ENCODE measurements around the gene CNOT9.
A peak's percentile ranks its signal among the peaks of the same experiment; 100 is the strongest.
"Not testable (repeated sequence)": the region's sequence is repeated elsewhere in the genome, so short reads cannot be mapped to it uniquely, and the experiment has no call there.

CNOT9 gene

GRCh38 chr2:218568190-218569037 is at the start of gene CNOT9, which contains the start of gene USP37:
Gene CNOT9 (plus strand): TSS chr2:218568839. CDS start chr2:218568955, 116 bp downstream.
Gene USP37 (minus strand): TSS chr2:218568351. CDS start chr2:218558653, 9,698 bp downstream.
- peaks cover 46% of the 10 kb centered on the region for H3K36me3 ChIP-seq (ENCODE audit: control insufficient read depth, insufficient read depth, low read length)
- peak within 1 kb of the TSS; percentile 98 for H3K27ac ChIP-seq (ENCODE audit: low read depth, low read length)

GRCh38 chr2:218518876-218519275 is 49.8 kb upstream of the CNOT9 start:
- Histone ChIP-seq H3K27ac (ENCODE audit: low read depth, low read length) (no peak overlapping the region), H3K4me1 (ENCODE audit: control insufficient read depth, insufficient read depth, low read length) (no peaks in the 10 kb centered on the region), H3K9ac (ENCODE audit: low read depth, low read length) (no peak overlapping the region), H3K36me3 (ENCODE audit: control insufficient read depth, insufficient read depth, low read length) (peaks cover 28% of the 10 kb centered on the region), H3K9me3 (ENCODE audit: control insufficient read depth, insufficient read depth, low read length) (no peaks in the 10 kb centered on the region), H3K4me3 (ENCODE audit: low read depth, low read length) (no peak overlapping the region), H3K27me3 (ENCODE audit: control insufficient read depth, insufficient read depth, low read length) (no peaks in the 10 kb centered on the region)

More at GRCh38 chr2:218568190-218569037, at the start of gene CNOT9, which contains the start of gene USP37:
- peaks cover 21% of the 10 kb centered on the region for H3K4me1 ChIP-seq (ENCODE audit: control insufficient read depth, insufficient read depth, low read length)
- peak within 1 kb of the TSS; percentile 98 for H3K9ac ChIP-seq (ENCODE audit: low read depth, low read length)
- peak within 1 kb of the TSS; percentile 90 for H3K4me3 ChIP-seq (ENCODE audit: low read depth, low read length)
- no peaks in the 10 kb centered on the region for H3K9me3 ChIP-seq (ENCODE audit: control insufficient read depth, insufficient read depth, low read length)
- H3K27me3 ChIP-seq (ENCODE audit: control insufficient read depth, insufficient read depth, low read length): no peaks in the 10 kb centered on the region

- Histone ChIP-seq H3K9ac (ENCODE audit: low read depth, low read length) (no peak overlapping the region), H3K9me3 (ENCODE audit: control insufficient read depth, insufficient read depth, low read length) (no peaks in the 10 kb centered on the region; the same call in 1 of the 2 replicates), H3K27ac (ENCODE audit: low read depth, low read length) (no peak overlapping the region), H3K36me3 (ENCODE audit: control insufficient read depth, insufficient read depth, low read length) (peaks cover 59% of the 10 kb centered on the region), H3K4me3 (ENCODE audit: low read depth, low read length) (no peak overlapping the region), H3K4me1 (ENCODE audit: control insufficient read depth, insufficient read depth, low read length) (no peaks in the 10 kb centered on the region), H3K27me3 (ENCODE audit: control insufficient read depth, insufficient read depth, low read length) (no peaks in the 10 kb centered on the region)
Measured at GRCh38 chr2:218523651-218524050, 45.0 kb upstream of the CNOT9 start.

- not testable (repeated sequence) for H3K27ac ChIP-seq (ENCODE audit: low read depth, low read length); H3K4me3 ChIP-seq (ENCODE audit: low read depth, low read length); H3K9ac ChIP-seq (ENCODE audit: low read depth, low read length); H3K4me1 ChIP-seq (ENCODE audit: control insufficient read depth, insufficient read depth, low read length); H3K9me3 ChIP-seq (ENCODE audit: control insufficient read depth, insufficient read depth, low read length); H3K27me3 ChIP-seq (ENCODE audit: control insufficient read depth, insufficient read depth, low read length)
- H3K36me3 ChIP-seq (ENCODE audit: control insufficient read depth, insufficient read depth, low read length): peaks cover 82% of the 10 kb centered on the region
Measured at GRCh38 chr2:218528409-218528808, 40.2 kb upstream of the CNOT9 start.

GRCh38 chr2:218529990-218530389 is 38.6 kb upstream of the CNOT9 start:
- Histone ChIP-seq H3K9me3 (ENCODE audit: control insufficient read depth, insufficient read depth, low read length) (peaks cover 2% of the 10 kb centered on the region; the same call in 1 of the 2 replicates), H3K4me1 (ENCODE audit: control insufficient read depth, insufficient read depth, low read length) (no peaks in the 10 kb centered on the region), H3K27me3 (ENCODE audit: control insufficient read depth, insufficient read depth, low read length) (no peaks in the 10 kb centered on the region), H3K27ac (ENCODE audit: low read depth, low read length) (no peak overlapping the region), H3K9ac (ENCODE audit: low read depth, low read length) (no peak overlapping the region), H3K36me3 (ENCODE audit: control insufficient read depth, insufficient read depth, low read length) (peaks cover 92% of the 10 kb centered on the region), H3K4me3 (ENCODE audit: low read depth, low read length) (no peak overlapping the region)

GRCh38 chr2:218536804-218537494 is 31.7 kb upstream of the CNOT9 start:
- no peak overlapping the region for H3K27ac ChIP-seq (ENCODE audit: low read depth, low read length)
- H3K4me1 ChIP-seq (ENCODE audit: control insufficient read depth, insufficient read depth, low read length): no peaks in the 10 kb centered on the region
- no peaks in the 10 kb centered on the region for H3K27me3 ChIP-seq (ENCODE audit: control insufficient read depth, insufficient read depth, low read length)
- no peaks in the 10 kb centered on the region for H3K9me3 ChIP-seq (ENCODE audit: control insufficient read depth, insufficient read depth, low read length)
- H3K36me3 ChIP-seq (ENCODE audit: control insufficient read depth, insufficient read depth, low read length): peaks cover 84% of the 10 kb centered on the region
- H3K4me3 ChIP-seq (ENCODE audit: low read depth, low read length): no peak overlapping the region
- no peak overlapping the region for H3K9ac ChIP-seq (ENCODE audit: low read depth, low read length)

GRCh38 chr2:218540015-218540414 is 28.6 kb upstream of the CNOT9 start:
- no peaks in the 10 kb centered on the region for H3K4me1 ChIP-seq (ENCODE audit: control insufficient read depth, insufficient read depth, low read length)
- H3K9ac ChIP-seq (ENCODE audit: low read depth, low read length): no peak overlapping the region
- H3K4me3 ChIP-seq (ENCODE audit: low read depth, low read length): no peak overlapping the region
- H3K36me3 ChIP-seq (ENCODE audit: control insufficient read depth, insufficient read depth, low read length): peaks cover 81% of the 10 kb centered on the region
- no peaks in the 10 kb centered on the region for H3K9me3 ChIP-seq (ENCODE audit: control insufficient read depth, insufficient read depth, low read length)
- no peak overlapping the region for H3K27ac ChIP-seq (ENCODE audit: low read depth, low read length)
- H3K27me3 ChIP-seq (ENCODE audit: control insufficient read depth, insufficient read depth, low read length): no peaks in the 10 kb centered on the region

- no peaks in the 10 kb centered on the region for H3K4me1 ChIP-seq (ENCODE audit: control insufficient read depth, insufficient read depth, low read length)
- H3K27ac ChIP-seq (ENCODE audit: low read depth, low read length): no peak overlapping the region
- H3K4me3 ChIP-seq (ENCODE audit: low read depth, low read length): no peak overlapping the region
- H3K9ac ChIP-seq (ENCODE audit: low read depth, low read length): no peak overlapping the region
- no peaks in the 10 kb centered on the region for H3K27me3 ChIP-seq (ENCODE audit: control insufficient read depth, insufficient read depth, low read length)
- no peaks in the 10 kb centered on the region for H3K9me3 ChIP-seq (ENCODE audit: control insufficient read depth, insufficient read depth, low read length)
- H3K36me3 ChIP-seq (ENCODE audit: control insufficient read depth, insufficient read depth, low read length): peaks cover 87% of the 10 kb centered on the region
Measured at GRCh38 chr2:218546012-218546411, 22.6 kb upstream of the CNOT9 start.

GRCh38 chr2:218547511-218547910 is 21.1 kb upstream of the CNOT9 start:
- Histone ChIP-seq H3K27me3 (ENCODE audit: control insufficient read depth, insufficient read depth, low read length) (no peaks in the 10 kb centered on the region), H3K36me3 (ENCODE audit: control insufficient read depth, insufficient read depth, low read length) (peaks cover 85% of the 10 kb centered on the region), H3K9ac (ENCODE audit: low read depth, low read length) (no peak overlapping the region)

GRCh38 chr2:218547978-218548377 is 20.7 kb upstream of the CNOT9 start:
- no peaks in the 10 kb centered on the region for H3K27me3 ChIP-seq (ENCODE audit: control insufficient read depth, insufficient read depth, low read length)
- H3K36me3 ChIP-seq (ENCODE audit: control insufficient read depth, insufficient read depth, low read length): peaks cover 85% of the 10 kb centered on the region
- no peaks in the 10 kb centered on the region for H3K4me1 ChIP-seq (ENCODE audit: control insufficient read depth, insufficient read depth, low read length)
- H3K9ac ChIP-seq (ENCODE audit: low read depth, low read length): no peak overlapping the region
- H3K27ac ChIP-seq (ENCODE audit: low read depth, low read length): no peak overlapping the region
- no peaks in the 10 kb centered on the region for H3K9me3 ChIP-seq (ENCODE audit: control insufficient read depth, insufficient read depth, low read length)
- H3K4me3 ChIP-seq (ENCODE audit: low read depth, low read length): no peak overlapping the region

More at GRCh38 chr2:218547511-218547910, 21.1 kb upstream of the CNOT9 start:
- Histone ChIP-seq H3K27ac (ENCODE audit: low read depth, low read length) (no peak overlapping the region), H3K9me3 (ENCODE audit: control insufficient read depth, insufficient read depth, low read length) (no peaks in the 10 kb centered on the region), H3K4me3 (ENCODE audit: low read depth, low read length) (no peak overlapping the region), H3K4me1 (ENCODE audit: control insufficient read depth, insufficient read depth, low read length) (no peaks in the 10 kb centered on the region)

GRCh38 chr2:218554225-218554624 is 14.4 kb upstream of the CNOT9 start:
- peak overlapping the region; percentile 79 for H3K27ac ChIP-seq (ENCODE audit: low read depth, low read length)
- not testable (repeated sequence) for H3K9me3 ChIP-seq (ENCODE audit: control insufficient read depth, insufficient read depth, low read length); H3K9ac ChIP-seq (ENCODE audit: low read depth, low read length); H3K4me3 ChIP-seq (ENCODE audit: low read depth, low read length); H3K27me3 ChIP-seq (ENCODE audit: control insufficient read depth, insufficient read depth, low read length)
- H3K36me3 ChIP-seq (ENCODE audit: control insufficient read depth, insufficient read depth, low read length): peaks cover 72% of the 10 kb centered on the region
- H3K4me1 ChIP-seq (ENCODE audit: control insufficient read depth, insufficient read depth, low read length): peaks cover 24% of the 10 kb centered on the region

Data from HUES48 (cell line).